Measurements from ENCODE around the gene IPPK.

GRCh38 chr9:92663126-92663525, 6.8 kb downstream of the IPPK start:
- no peak for TF ChIP-seq CTCF (IDR thresholded peaks at IDR 0.05)
- TF ChIP-seq POLR2A (IDR thresholded peaks at IDR 0.05), result no peak

All from lower leg skin (tissue), 3 donors.